Measurements from ENCODE around the gene RPS17. TPM values are rescaled to one million over a fixed set of nuclear protein-coding genes. Genes with fewer than 3 reads are reported as not detected.

RPS17 gene
- 1,176 TPM for total RNA-seq
- long read RNA-seq, transcript RPS17-210 (5 exons, 488 nt) = major isoform, 121 of 126 reads
- long read RNA-seq, partial matches to known transcripts = 2 of 126 reads
- long read RNA-seq, other reads (novel, unspliced or antisense) = 0 of 126 reads

DNA sequence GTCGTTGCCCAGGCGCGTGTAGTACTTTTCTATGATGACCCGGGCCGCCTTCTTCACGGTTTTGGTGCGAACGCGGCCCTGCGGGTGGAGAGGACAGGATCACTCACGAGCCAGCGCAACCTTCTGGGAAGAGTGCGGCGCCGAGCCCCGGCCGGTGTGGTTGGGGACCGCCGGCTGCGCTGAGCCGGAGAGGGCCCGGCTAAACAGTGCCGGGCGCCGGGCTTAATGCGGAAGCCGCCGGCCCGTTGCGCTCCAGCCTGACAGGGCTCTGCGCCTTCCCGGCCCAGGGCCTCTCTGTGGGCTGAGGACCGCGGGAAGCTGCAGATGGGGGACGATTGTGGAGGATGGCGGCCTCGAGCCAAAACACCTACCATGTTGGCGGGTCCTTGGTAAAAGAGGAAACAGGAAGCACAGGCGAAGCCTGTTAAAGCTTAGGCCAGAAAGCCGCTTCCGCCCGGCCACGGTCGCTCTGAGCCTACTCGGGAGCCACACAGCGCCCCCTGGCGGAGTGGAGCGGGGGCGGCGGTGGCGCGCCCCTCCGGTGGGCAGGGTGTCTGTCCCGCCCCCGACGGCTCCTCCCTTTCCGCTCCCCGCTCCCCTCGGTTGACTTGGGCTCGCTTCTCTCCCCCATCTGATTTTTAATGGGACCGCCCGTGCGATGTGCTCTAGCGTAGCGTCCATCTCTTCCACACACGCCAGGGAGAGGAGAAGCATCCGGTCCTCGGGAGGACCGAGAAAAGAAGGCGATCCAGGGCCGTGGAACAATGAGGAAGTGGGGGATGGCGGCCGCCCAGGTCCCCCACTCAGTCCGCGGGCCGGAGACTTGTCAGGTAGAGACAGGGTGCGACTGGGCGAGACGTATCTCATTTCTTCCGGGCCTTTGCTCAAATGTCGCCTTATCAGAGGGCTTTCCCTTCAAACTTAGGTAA lies at the start of gene RPS17:
TSS of gene RPS17 (minus strand) at position 403 of the 929 bp plus-strand sequence. CDS start at position 374, 29 bp downstream.
- peaks cover 15% of the 10 kb centered on the region for H3K4me1 ChIP-seq
- H3K27me3 ChIP-seq = no peaks in the 10 kb centered on the region
- DNase-seq (peak; percentile 98), ATAC-seq (peak; percentile 99)
- H3K36me3 ChIP-seq = peaks cover 38% of the 10 kb centered on the region
- peak within 1 kb of the TSS; percentile 94 for H3K27ac ChIP-seq
- H3K4me3 ChIP-seq = peak within 1 kb of the TSS; percentile 84
- no peaks in the 10 kb centered on the region for H3K9me3 ChIP-seq
- TF ChIP-seq, protein P1, sequence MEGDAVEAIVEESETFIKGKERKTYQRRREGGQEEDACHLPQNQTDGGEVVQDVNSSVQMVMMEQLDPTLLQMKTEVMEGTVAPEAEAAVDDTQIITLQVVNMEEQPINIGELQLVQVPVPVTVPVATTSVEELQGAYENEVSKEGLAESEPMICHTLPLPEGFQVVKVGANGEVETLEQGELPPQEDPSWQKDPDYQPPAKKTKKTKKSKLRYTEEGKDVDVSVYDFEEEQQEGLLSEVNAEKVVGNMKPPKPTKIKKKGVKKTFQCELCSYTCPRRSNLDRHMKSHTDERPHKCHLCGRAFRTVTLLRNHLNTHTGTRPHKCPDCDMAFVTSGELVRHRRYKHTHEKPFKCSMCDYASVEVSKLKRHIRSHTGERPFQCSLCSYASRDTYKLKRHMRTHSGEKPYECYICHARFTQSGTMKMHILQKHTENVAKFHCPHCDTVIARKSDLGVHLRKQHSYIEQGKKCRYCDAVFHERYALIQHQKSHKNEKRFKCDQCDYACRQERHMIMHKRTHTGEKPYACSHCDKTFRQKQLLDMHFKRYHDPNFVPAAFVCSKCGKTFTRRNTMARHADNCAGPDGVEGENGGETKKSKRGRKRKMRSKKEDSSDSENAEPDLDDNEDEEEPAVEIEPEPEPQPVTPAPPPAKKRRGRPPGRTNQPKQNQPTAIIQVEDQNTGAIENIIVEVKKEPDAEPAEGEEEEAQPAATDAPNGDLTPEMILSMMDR (IDR thresholded peaks at IDR 0.05) = peak; percentile 100
- intact Hi-C loops (cut with DNase I) = no loop called here

DNA sequence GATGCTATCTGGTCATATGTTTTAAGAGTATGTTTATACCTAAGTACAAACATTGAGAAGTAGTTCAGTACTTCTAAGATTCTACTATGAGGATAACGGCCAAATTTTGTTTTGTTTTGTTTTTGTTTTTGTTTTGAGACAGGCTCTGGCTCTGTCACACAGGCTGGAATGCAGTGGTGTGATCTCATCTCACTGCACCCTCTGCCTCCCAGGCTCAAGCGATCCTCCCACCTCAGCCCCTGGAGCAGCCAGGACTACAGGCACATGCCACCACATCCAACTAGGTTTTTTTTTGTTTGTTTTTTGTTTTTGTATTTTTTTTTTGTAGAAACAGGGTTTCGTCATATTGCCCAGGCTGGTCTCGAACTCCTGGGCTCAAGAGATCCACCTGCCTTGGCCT lies 47.5 kb upstream of the RPS17 start:
- H3K4me1 ChIP-seq = no peaks in the 10 kb centered on the region
- no peak for DNase-seq
- TF ChIP-seq, protein P1 (IDR thresholded peaks at IDR 0.05) = no peak
- no peak overlapping the region for H3K4me3 ChIP-seq
- intact Hi-C loops (cut with DNase I) = no loop called here
- H3K9me3 ChIP-seq = no peaks in the 10 kb centered on the region
- ATAC-seq = no peak
- no peaks in the 10 kb centered on the region for H3K27me3 ChIP-seq
- no peak overlapping the region for H3K27ac ChIP-seq
- no peaks in the 10 kb centered on the region for H3K36me3 ChIP-seq

DNA sequence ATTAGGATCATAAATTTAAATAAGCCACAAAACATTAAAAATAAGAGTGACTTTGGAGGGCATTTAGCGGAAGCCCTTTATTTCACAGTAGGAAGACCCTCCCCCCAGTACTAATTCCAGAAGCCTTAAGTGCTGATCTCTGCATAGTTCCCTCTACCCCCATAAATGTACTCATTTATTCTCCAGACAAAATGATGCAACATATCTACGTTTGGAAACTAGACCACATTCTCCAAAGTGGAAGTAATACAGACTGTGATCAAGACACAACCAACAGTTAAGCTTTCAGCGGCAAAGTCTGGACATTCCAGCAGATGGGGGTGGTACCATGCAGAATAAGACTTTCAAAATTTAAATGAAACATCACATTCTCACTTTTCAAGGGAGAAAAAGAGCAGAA lies 44.8 kb upstream of the RPS17 start:
- Histone ChIP-seq H3K27me3 (no peaks in the 10 kb centered on the region), H3K4me1 (no peaks in the 10 kb centered on the region), H3K36me3 (no peaks in the 10 kb centered on the region), H3K4me3 (no peak overlapping the region), H3K27ac (no peak overlapping the region), H3K9me3 (no peaks in the 10 kb centered on the region)
- ATAC-seq = peak; percentile 42
- intact Hi-C loops (cut with DNase I) = no loop called here
- no peak for DNase-seq
- TF ChIP-seq, protein P1 (IDR thresholded peaks at IDR 0.05) = no peak

DNA sequence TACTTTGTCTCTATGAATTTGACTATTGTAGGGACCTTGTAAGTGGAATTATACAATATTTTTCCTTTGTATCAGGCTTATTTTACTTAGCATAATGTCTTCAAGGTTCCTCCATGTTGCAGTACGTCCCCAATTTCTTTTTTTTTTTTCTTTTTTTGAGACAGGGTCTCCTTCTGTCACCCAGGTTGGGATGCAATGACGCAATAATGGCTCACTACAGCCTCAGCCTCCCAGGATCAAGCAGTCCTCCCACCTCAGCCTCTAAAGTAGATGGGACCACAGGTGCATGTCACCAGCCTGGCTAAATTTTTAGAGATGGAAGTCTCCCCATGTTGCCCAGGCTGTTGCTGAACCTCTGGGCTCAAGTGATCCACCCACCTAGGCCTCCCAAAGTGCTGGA lies 40.5 kb upstream of the RPS17 start:
- ATAC-seq (no peak), DNase-seq (no peak)
- intact Hi-C loops (cut with DNase I) = no loop called here
- Histone ChIP-seq H3K9me3 (no peaks in the 10 kb centered on the region), H3K27me3 (no peaks in the 10 kb centered on the region), H3K4me3 (no peak overlapping the region), H3K4me1 (no peaks in the 10 kb centered on the region), H3K27ac (no peak overlapping the region), H3K36me3 (no peaks in the 10 kb centered on the region)
- TF ChIP-seq, protein P1 (IDR thresholded peaks at IDR 0.05) = no peak

DNA sequence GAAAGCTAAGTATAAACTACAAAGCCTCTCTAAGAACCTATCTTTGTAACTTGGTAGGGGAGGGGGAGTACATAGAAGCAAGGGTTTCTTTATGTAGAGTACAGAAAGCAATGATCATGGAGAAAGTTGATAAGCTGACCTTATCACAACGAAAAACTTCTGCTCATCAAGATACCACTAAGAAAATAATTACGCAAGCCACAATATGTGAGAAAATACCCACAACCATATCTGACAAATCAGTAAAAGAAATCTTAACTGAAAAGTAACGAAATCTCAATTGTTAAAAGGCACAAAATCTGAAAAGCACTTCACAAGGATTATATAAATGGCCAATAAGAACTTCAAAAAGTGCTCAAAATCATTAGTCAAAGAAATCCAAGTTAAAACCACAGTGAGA lies 35.1 kb upstream of the RPS17 start:
- no peak for ATAC-seq

More for the DNA sequence above, 35.1 kb upstream of the RPS17 start:
- DNase-seq = no peak
- Histone ChIP-seq H3K36me3 (no peaks in the 10 kb centered on the region), H3K4me3 (no peak overlapping the region), H3K27me3 (no peaks in the 10 kb centered on the region), H3K9me3 (no peaks in the 10 kb centered on the region), H3K4me1 (no peaks in the 10 kb centered on the region), H3K27ac (no peak overlapping the region)
- intact Hi-C loops (cut with DNase I) = no loop called here
- TF ChIP-seq, protein P1 (IDR thresholded peaks at IDR 0.05) = no peak

All from upper lobe of right lung (tissue), 1 donor.